Left ventricle myocardium inferior (tissue), 1 donor: ENCODE data around the gene PCLO. TPM values are rescaled to one million over a fixed set of nuclear protein-coding genes. Genes with fewer than 3 reads are reported as not detected.

Source experiments
- DNase-seq: peaks from one replicate; pipeline ENCODE4 v3.0.0-alpha.2; 2020
- H3K27ac ChIP-seq: fragments of 200-600 bp; replicated peaks from 2 replicates; pipeline ENCODE4 v1.8.0; 2021
- H3K27me3 ChIP-seq: fragments of 200-600 bp; 2 replicates; pipeline ENCODE4 v1.8.0; 2021; ENCODE audit warnings: low read depth
- H3K36me3 ChIP-seq: fragments of 200-600 bp; 2 replicates; pipeline ENCODE4 v1.8.0; 2021
- H3K4me1 ChIP-seq: fragments of 200-600 bp; 2 replicates; pipeline ENCODE4 v1.8.0; 2021
- H3K4me3 ChIP-seq: fragments of 200-600 bp; 2 replicates; pipeline ENCODE4 v1.8.0; 2021; ENCODE audit warnings: mild to moderate bottlenecking, moderate library complexity
- H3K9me3 ChIP-seq: fragments of 200-600 bp; replicated peaks from 2 replicates; pipeline ENCODE4 v1.8.0; 2021
- CTCF ChIP-seq: fragments of 200-600 bp; IDR thresholded peaks from 2 replicates; pipeline ENCODE4 v1.8.0; 2021; ENCODE audit warnings: antibody characterized with exemption, mild to moderate bottlenecking, borderline replicate concordance
- intact Hi-C: fragments of 100-400 bp; cut with micrococcal nuclease; formaldehyde crosslinking; loops from one replicate; pipeline ENCODE4 v1.11.0; 2022
- total RNA-seq: library from RNA; stranded (reverse); fragmentation: NEBNext Ultra II Directional; extraction: Animal tissue kit (Norgen Biotek cat#: 25700); gene quantifications from one replicate; pipeline ENCODE4 v1.2.1, GENCODE V29; 2021
- donor health status: DM: no; HTN: yes; CAD: no; lungs with severe emphysema.

The PCLO gene
- total RNA-seq, 1 donor from 2014 or later = 4.2 TPM

DNA sequence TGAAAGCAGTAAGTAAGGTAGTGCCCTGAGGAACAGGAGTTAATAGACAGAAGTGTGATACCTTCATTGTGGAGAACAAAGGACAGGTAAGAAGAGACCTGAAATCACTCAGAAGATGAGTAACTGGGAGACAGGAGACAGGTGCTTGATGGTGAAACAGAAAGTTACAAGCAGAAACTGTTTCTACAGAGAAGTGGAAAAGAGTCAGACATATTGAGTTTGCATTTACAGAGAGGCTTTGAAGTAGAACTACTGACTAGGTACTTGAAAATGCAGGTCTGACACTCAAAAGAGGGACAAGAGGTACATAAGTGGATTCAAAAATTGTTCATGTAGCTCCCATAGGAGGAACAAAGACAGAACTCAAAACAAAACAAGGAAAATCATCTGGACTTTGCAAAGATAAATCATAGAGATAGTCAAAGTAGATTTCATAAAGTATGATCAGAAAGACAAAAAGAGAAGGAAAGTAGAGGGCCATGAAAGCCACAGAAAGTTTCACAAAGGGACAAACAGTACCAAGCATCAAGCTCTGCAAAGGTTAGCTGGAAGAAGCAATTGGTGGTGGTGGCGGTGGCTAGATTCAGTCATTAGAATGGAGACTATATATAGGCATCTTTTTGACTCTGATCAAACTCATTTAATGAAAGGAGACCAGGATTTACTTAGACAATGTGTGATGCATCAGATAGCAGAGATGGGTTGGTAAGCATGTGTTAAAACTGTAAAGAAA is 198.4 kb downstream of the PCLO start:
- no peaks in the 10 kb centered on the region for H3K9me3 ChIP-seq
- H3K36me3 ChIP-seq = no peaks in the 10 kb centered on the region
- intact Hi-C loops = no loop called here

DNA sequence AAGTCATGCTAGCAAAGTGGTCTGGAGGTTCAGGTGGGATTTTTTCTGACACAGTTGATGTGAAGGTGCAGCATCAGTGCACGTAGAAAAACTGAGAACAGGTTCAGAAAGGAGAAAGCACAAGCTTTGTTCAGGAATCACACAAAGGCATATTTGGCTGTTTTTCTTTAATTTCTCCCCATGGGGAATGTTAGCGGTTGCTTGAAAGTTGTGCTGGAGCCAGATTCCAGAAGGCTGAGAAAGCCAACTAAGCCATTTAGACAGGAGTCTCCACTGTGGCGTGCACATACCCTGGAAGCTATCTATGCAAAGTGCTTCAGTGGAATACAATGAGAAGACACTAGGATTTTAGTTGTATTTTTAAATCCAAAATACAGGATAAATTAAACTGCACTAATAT is 201.4 kb downstream of the PCLO start:
- H3K4me1 ChIP-seq = no peaks in the 10 kb centered on the region
- no peaks in the 10 kb centered on the region for H3K9me3 ChIP-seq
- DNase-seq = no peak
- H3K27me3 ChIP-seq = no peaks in the 10 kb centered on the region
- no peaks in the 10 kb centered on the region for H3K36me3 ChIP-seq
- no peak overlapping the region for H3K27ac ChIP-seq
- H3K4me3 ChIP-seq = no peak overlapping the region
- intact Hi-C loops = no loop called here
- TF ChIP-seq CTCF = no peak

More for the DNA sequence above, 198.4 kb downstream of the PCLO start:
- no peak for DNase-seq
- Histone ChIP-seq H3K27me3 (no peaks in the 10 kb centered on the region), H3K4me3 (no peak overlapping the region), H3K4me1 (no peaks in the 10 kb centered on the region), H3K27ac (no peak overlapping the region)
- TF ChIP-seq CTCF = no peak

- intact Hi-C loops = no loop called here
- Histone ChIP-seq H3K27me3 (no peaks in the 10 kb centered on the region), H3K27ac (no peak overlapping the region), H3K9me3 (no peaks in the 10 kb centered on the region), H3K36me3 (no peaks in the 10 kb centered on the region), H3K4me3 (no peak overlapping the region), H3K4me1 (no peaks in the 10 kb centered on the region)
- no peak for TF ChIP-seq CTCF
- no peak for DNase-seq
Observed at GRCh38 chr7:82959528-82959927, 203.2 kb downstream of the PCLO start.

DNA sequence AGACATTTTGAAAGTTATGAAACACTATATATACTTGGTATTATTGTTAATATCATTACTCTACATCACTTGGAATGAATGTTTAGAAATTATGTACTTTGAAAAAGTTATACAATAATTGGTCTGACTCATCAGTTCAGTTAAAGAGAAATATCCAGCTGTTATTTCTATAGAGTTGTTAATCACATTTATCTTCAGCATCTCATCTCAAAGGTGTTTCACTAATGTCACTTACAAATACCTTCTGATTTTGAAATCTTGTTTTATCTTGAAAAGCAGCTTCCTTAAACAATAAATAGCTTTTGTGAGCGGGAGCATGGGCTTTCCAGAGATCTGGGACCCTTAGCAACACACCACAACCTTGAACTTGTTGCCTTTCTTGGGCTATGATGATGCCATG is 205.2 kb downstream of the PCLO start:
- intact Hi-C loops = no loop called here
- DNase-seq = no peak
- no peak overlapping the region for H3K27ac ChIP-seq
- no peak for TF ChIP-seq CTCF
- no peak overlapping the region for H3K4me3 ChIP-seq
- no peaks in the 10 kb centered on the region for H3K9me3 ChIP-seq
- H3K36me3 ChIP-seq = no peaks in the 10 kb centered on the region
- no peaks in the 10 kb centered on the region for H3K27me3 ChIP-seq
- no peaks in the 10 kb centered on the region for H3K4me1 ChIP-seq

DNA sequence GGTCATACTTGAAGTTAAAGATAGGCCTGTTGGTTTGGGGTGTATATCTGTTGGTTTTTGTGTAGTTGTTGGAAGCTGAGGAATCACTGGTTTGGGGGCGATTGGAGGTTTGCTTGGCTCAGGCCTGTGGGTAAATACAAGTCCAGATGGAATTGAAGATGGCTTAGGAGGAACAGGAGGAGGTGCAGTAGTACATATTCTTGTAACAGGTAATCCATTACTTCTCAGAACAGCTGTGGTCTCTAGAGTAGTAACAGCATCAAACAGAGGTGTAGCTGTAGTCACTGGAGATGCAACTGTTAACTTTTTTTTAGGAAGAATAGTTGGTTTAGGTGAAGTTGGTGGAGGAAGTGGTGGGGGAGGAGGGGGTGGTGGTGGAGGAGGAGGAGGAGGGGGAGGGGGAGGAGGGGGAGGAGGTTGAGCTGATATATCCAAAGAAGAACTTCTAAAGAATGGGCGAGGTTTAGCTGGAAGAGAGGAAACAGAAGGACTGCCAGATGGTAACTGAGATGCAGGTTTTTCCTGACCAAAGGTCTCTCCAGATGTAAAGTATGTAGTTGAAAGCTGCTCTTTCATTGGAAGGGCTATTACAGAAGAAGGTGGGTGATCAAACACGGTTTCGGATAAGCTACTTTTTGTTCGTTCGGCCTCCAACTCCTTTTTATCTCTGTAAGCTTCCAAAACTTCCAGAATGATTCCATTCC is 209.2 kb downstream of the PCLO start:
- no peaks in the 10 kb centered on the region for H3K9me3 ChIP-seq
- no peak for TF ChIP-seq CTCF
- DNase-seq = no peak
- H3K4me1 ChIP-seq = no peaks in the 10 kb centered on the region
- H3K27ac ChIP-seq = no peak overlapping the region
- intact Hi-C loops = no loop called here
- H3K36me3 ChIP-seq = no peaks in the 10 kb centered on the region
- H3K4me3 ChIP-seq = no peak overlapping the region
- H3K27me3 ChIP-seq = no peaks in the 10 kb centered on the region
